AG08395 (cell line): ENCODE data around the gene CYYR1.
A peak's percentile ranks its signal among the peaks of the same experiment; 100 is the strongest.

Experiments used
- DNase-seq: peaks from one replicate; pipeline ENCODE4 v3.0.0; 2012; ENCODE audit warnings: mixed read lengths, low spot score

The CYYR1 gene

DNA sequence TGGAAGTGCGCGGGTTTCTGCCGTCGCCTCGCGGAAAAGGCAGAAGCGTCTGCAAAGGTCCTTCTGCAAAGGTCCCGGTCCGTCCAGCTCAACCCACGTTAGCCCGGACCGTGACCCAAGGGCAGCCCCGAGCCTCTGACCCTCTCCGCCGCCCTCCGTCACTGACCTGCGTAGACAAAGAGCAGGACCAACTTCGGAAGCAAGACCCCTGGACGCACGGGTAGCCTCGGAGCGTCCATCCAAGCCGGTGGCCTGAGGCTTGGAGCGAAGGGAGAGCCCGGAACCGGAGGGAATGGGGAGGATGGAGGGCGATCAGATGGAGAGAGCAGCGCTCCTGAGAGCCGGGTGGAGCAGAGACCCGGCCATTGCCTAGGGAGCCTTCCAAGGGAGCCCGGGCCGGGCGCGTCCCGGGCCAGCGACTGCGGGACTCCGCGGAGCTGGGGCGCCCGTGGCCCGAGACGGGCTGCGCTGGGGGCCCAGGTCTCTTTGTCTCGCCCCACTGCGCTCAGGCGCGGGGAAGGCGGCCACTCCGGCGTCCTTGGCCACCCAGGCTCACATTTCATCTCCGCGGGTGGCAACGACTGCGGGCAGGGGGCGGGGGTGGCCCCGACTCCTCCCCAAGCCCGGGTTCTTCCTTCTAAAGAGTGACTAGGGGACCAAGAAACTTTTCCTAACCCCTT is at the start of gene CYYR1:
TSS of gene CYYR1 (minus strand) at position 585 of the 680 bp plus-strand sequence. CDS start at position 239, 346 bp downstream.
- peak; percentile 13 for DNase-seq

DNA sequence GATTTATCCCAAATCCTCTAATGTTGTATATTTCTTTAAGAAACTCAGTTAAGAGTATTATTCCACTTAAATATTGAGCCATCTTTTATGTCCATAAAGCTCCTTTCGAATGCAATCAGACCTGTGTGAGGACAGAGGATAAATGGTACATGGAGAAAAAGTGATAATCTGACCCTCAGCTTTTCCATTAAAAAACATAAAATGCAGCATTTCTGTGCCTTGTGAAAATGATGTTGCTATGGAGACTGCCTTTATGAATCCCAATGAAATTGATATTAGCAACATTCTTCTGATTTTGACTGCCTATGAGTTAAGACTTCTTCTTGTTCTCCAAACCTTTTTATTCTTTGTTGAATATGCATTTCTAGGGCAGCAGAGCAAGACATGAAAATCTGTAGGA is 44.1 kb upstream of the CYYR1 start:
- DNase-seq: no peak

GRCh38 chr21:26614251-26614650 is 41.2 kb upstream of the CYYR1 start:
- DNase-seq: no peak

GRCh38 chr21:26599261-26599660 is 26.2 kb upstream of the CYYR1 start:
- DNase-seq: no peak

GRCh38 chr21:26597981-26598380 is 24.9 kb upstream of the CYYR1 start:
- no peak for DNase-seq

- DNase-seq: no peak
Measured at GRCh38 chr21:26597031-26597430, 23.9 kb upstream of the CYYR1 start.

- DNase-seq: no peak
Measured at GRCh38 chr21:26595971-26596370, 22.9 kb upstream of the CYYR1 start.

DNA sequence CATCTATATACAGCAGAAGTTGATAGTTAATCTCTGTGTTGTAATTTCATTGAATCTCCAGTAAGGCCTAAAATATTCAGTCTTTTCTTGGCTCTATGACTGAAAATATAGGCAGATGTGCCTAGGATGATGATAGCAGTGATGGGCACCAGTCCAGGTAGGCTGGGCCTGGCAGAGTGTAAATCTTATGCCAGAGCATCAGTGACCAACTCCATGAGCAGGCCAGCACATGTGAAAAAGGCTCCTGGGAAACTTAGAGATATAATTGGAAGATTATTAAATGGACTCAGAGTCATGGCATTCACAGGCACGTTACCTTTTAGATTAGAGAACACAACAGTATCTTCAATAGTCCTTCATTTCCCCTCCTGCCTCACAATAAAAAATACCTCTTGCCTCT is 20.7 kb upstream of the CYYR1 start:
- DNase-seq: no peak

GRCh38 chr21:26591543-26591942 is 18.5 kb upstream of the CYYR1 start:
- no peak for DNase-seq

- DNase-seq: no peak
Measured at GRCh38 chr21:26588446-26588845, 15.4 kb upstream of the CYYR1 start.

GRCh38 chr21:26587736-26588201 is 14.7 kb upstream of the CYYR1 start:
- DNase-seq: peak; percentile 66

GRCh38 chr21:26583769-26584168 is 10.7 kb upstream of the CYYR1 start:
- no peak for DNase-seq

DNA sequence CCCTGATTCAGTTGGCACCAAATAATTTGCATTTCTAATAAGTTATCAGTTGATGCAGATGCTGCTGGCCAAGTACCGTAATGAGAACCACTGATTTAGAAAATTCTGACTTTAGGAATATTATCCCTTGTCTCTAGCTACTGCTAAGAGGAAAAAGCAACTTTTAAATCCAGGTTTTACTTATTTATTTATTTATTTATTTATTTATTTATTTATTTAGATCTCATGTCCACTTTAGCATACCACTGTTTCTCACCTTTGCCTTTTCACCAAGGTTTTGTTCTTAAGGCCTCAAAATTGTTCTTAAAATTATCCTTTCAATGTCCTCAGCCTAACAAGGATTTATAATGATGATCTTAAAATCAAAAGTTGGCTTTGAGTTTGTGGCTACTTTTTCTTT is 8.7 kb upstream of the CYYR1 start:
- DNase-seq: no peak

DNA sequence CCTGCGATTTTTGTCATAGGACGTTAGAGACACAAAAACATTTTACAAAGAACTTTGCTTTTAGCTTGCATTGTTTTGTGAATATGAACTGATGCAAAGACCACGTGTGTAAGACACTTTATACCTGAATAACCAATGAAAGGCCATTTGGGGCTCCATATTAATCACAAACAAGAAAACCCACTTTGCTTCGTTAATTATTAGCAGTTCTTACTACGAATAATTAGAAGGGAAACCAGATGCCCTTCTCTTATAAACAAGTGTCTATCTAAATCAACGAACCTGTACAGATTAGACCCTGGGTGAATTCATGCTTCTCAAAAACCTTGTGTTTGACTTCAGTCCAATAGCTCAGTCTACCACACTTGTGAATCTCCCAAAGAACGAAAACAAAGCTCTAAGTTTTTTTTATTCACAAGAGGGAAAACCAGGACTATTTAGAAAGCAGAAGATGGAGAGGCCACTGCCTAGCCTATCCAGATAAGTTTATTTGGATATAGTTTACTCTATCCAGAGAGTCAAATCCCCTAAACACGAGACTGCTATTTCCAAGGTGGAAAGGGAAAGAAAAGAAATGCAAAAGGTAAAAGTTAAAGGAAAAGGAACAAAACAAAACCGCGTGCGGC is 897 bp downstream of the CYYR1 start:
- no peak for DNase-seq

DNA sequence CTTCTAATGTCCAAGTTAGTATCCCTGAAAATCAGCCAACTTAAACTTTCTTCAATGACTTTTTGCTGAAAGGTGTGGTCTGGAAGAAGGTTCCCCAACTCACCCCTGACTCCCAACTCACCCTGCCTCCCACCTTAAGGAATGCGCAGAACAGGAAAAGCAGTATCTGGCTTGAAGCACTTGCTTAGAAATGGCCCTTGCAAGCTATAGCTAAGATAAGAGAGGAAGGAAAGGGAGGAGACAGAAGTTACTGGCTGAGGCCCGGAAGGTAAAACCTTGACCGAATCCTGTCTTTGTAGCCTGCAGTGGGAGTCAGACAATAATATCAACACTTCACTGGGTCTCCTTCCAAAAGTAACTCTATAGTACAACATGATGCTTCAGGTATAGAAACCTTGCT is 2.9 kb downstream of the CYYR1 start:
- no peak for DNase-seq

DNA sequence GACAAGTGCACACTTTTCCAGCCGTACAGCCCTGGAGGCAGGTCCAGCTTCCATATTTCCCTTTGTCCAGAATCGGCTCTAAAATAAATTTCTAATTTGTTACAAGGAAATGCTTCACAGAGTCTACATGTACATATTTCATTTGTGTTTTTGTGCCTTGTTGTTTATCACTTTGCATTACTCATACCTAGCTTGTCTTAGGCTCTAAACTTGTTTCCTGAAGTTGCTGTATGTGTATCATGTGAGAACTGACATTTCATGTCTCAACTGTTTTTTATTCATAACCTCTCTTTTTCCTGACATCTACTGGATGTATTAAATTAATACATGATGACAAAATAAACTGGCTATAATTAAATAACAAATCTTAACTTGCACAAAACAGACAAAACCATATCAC is 7.5 kb downstream of the CYYR1 start:
- DNase-seq: no peak

DNA sequence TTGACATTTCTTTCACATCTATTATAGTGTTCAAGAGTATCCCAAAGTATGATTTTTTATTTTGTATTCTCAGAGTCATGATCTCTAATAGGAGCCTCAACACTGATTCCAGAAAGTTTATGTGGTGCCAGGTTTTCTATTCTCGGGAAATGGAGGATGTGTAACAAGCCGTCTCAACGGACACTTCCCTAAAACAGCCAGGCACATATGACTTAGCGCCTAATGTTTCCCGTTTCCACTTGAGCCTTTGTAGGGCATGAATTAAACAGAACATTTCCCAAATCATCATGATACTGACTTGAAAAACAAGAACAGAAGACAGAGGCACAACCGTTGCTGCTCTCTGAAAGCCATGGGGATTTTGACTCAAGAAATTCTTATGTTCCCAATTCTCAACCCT is 8.0 kb downstream of the CYYR1 start:
- no peak for DNase-seq

GRCh38 chr21:26563856-26564503 is 9.1 kb downstream of the CYYR1 start:
- no peak for DNase-seq

DNA sequence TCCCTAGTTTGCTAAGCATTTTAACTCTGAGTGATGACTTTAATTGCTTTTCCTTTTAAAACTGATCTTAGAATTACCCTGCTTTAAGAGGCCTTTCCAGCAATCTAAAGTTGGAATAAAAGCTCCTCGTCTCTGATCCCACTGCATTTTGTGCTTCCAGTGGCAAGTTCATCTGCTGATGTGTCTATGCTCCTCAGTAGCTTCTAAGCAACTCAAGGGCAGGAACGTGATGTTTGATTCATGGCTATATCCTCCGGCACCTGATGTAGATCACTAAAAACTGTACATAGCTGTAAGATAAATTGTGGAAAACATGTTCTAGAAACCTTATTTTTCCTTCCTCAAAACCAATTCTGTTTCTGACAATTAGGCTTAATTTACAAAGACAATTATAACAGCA is 12.5 kb downstream of the CYYR1 start:
- DNase-seq: no peak

GRCh38 chr21:26559099-26559498 is 14.0 kb downstream of the CYYR1 start:
- no peak for DNase-seq

DNA sequence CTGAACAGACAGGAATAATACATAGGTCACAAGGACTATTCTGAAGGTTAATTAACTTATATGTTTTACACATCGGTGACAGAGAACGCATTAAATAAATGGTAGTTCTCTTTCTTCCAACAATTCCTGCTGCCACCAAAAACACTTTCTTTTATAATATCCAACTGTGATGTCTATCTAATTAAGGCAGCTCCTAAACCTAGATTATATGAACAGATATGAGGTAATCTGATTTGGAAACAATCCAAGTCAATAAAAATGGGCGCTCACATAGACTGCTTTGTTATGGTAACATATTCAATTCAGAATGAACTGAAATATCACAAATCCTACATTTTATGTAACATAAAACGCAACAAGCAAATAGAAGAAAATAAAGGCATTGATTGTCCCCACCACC is 16.0 kb downstream of the CYYR1 start:
- no peak for DNase-seq

DNA sequence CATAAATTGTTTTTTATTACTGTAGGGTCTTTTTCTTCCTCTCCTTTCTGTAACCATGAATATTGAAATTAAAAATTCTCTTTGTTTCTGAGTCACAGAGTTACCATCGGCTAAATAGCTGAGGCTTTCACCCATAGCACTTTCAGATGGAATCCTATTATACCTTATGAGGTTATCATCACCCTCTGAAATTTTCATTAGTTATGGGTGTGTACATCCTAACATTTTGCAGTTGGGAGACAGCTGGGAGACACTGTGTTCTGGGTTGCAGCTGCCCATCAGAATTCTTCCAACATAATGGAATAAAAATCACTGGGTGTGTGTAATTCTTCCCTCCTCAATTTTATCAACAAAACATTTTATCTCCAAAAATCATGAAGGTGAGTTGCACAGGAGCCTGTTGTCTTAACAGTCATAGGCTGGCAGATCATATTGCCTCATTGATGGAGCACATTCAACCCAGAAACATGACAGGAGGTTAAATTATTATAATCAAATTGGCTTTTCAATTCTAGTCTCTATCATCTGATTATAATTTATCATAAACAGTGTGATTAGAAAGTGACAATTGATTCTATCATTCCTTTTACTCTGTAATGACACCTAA is 17.4 kb downstream of the CYYR1 start:
- no peak for DNase-seq

GRCh38 chr21:26554365-26554764 is 18.7 kb downstream of the CYYR1 start:
- DNase-seq: no peak
